Measurements from ENCODE around the gene TFDP2. TPM values are rescaled to one million over a fixed set of nuclear protein-coding genes. Genes with fewer than 3 reads are reported as not detected.
"Not testable (repeated sequence)": the region's sequence is repeated elsewhere in the genome, so short reads cannot be mapped to it uniquely, and the experiment has no call there.

The TFDP2 gene
- total and polyA plus RNA-seq, 5 donors from 2014 or later = 12.3 to 26.5 (median 13.8) TPM

GRCh38 chr3:141929341-141929995 lies 219.9 kb downstream of the TFDP2 start:
- peaks cover 3% of the 10 kb centered on the region for H3K27me3 Mint-ChIP-seq
- no peaks in the 10 kb centered on the region for H3K4me1 Mint-ChIP-seq
- H3K27ac ChIP-seq (ENCODE audit: insufficient read depth, low read length, poor library complexity, severe bottlenecking) = no peak overlapping the region
- DNase-seq (no peak), ATAC-seq (ENCODE audit: low read depth in 2 of 2) (no peak)
- peak overlapping the region in 1 of 3 donors; percentile 41 for H3K27ac Mint-ChIP-seq
- no peak overlapping the region for H3K4me3 ChIP-seq (ENCODE audit: low read depth, low read length)
- H3K36me3 Mint-ChIP-seq = peaks cover 22% of the 10 kb centered on the region
- H3K4me3 Mint-ChIP-seq = no peak overlapping the region
- no peaks in the 10 kb centered on the region for H3K9me3 ChIP-seq (ENCODE audit: control insufficient read depth in 2 of 2, low read length in 2 of 2)
- no peaks in the 10 kb centered on the region for H3K27me3 ChIP-seq (ENCODE audit: control insufficient read depth, insufficient read depth, low read length)
- peaks cover 13% of the 10 kb centered on the region for H3K36me3 ChIP-seq (ENCODE audit: control insufficient read depth, insufficient read depth, low read length)
- no peaks in the 10 kb centered on the region for H3K4me1 ChIP-seq (ENCODE audit: control insufficient read depth, insufficient read depth, low read length, poor library complexity, severe bottlenecking)
- H3K9me3 Mint-ChIP-seq = peaks cover 0 to 2% (median 0%) of the 10 kb centered on the region in 7 donors

- H3K27me3 Mint-ChIP-seq = no peaks in the 10 kb centered on the region
- H3K4me3 ChIP-seq (ENCODE audit: low read depth, low read length) = no peak overlapping the region
- H3K4me1 ChIP-seq (ENCODE audit: control insufficient read depth, insufficient read depth, low read length, poor library complexity, severe bottlenecking) = no peaks in the 10 kb centered on the region
- H3K36me3 Mint-ChIP-seq = peaks cover 21% of the 10 kb centered on the region
- no peaks in the 10 kb centered on the region for H3K27me3 ChIP-seq (ENCODE audit: control insufficient read depth, insufficient read depth, low read length)
- no peaks in the 10 kb centered on the region for H3K4me1 Mint-ChIP-seq
- peak overlapping the region in 1 of 3 donors; percentile 67 for H3K27ac Mint-ChIP-seq
- ATAC-seq (ENCODE audit: low read depth in 2 of 2) (no peak), DNase-seq (no peak)
- peaks cover 14% of the 10 kb centered on the region for H3K36me3 ChIP-seq (ENCODE audit: control insufficient read depth, insufficient read depth, low read length)
- no peaks in the 10 kb centered on the region for H3K9me3 ChIP-seq (ENCODE audit: control insufficient read depth in 2 of 2, low read length in 2 of 2)
- no peak overlapping the region for H3K27ac ChIP-seq (ENCODE audit: insufficient read depth, low read length, poor library complexity, severe bottlenecking)
- no peaks in the 10 kb centered on the region for H3K9me3 Mint-ChIP-seq
- H3K4me3 Mint-ChIP-seq = no peak overlapping the region
Measured at GRCh38 chr3:141928631-141929270, 220.6 kb downstream of the TFDP2 start.

GRCh38 chr3:141926929-141927328 lies 222.4 kb downstream of the TFDP2 start:
- Histone ChIP-seq H3K4me3 (ENCODE audit: low read depth, low read length) (no peak overlapping the region), H3K9me3 (ENCODE audit: control insufficient read depth in 2 of 2, low read length in 2 of 2) (no peaks in the 10 kb centered on the region), H3K27me3 (ENCODE audit: control insufficient read depth, insufficient read depth, low read length) (no peaks in the 10 kb centered on the region), H3K4me1 (ENCODE audit: control insufficient read depth, insufficient read depth, low read length, poor library complexity, severe bottlenecking) (no peaks in the 10 kb centered on the region), H3K27ac (ENCODE audit: insufficient read depth, low read length, poor library complexity, severe bottlenecking) (no peak overlapping the region), H3K36me3 (ENCODE audit: control insufficient read depth, insufficient read depth, low read length) (peaks cover 22% of the 10 kb centered on the region)
- ATAC-seq (ENCODE audit: low read depth in 2 of 2) (no peak), DNase-seq (no peak)
- H3K27ac Mint-ChIP-seq = no peak overlapping the region
- no peaks in the 10 kb centered on the region for H3K9me3 Mint-ChIP-seq
- no peaks in the 10 kb centered on the region for H3K27me3 Mint-ChIP-seq
- H3K4me1 Mint-ChIP-seq = no peaks in the 10 kb centered on the region
- no peak overlapping the region for H3K4me3 Mint-ChIP-seq
- H3K36me3 Mint-ChIP-seq = peaks cover 29% of the 10 kb centered on the region

GRCh38 chr3:141925677-141926076 lies 223.7 kb downstream of the TFDP2 start:
- peaks cover 28% of the 10 kb centered on the region for H3K36me3 ChIP-seq (ENCODE audit: control insufficient read depth, insufficient read depth, low read length)
- not testable (repeated sequence) for H3K27me3 ChIP-seq (ENCODE audit: control insufficient read depth, insufficient read depth, low read length); H3K27me3 Mint-ChIP-seq; H3K4me3 ChIP-seq (ENCODE audit: low read depth, low read length); H3K4me3 Mint-ChIP-seq; H3K9me3 Mint-ChIP-seq; DNase-seq; H3K4me1 Mint-ChIP-seq; H3K27ac Mint-ChIP-seq; H3K9me3 ChIP-seq (ENCODE audit: control insufficient read depth in 2 of 2, low read length in 2 of 2); H3K27ac ChIP-seq (ENCODE audit: insufficient read depth, low read length, poor library complexity, severe bottlenecking); H3K4me1 ChIP-seq (ENCODE audit: control insufficient read depth, insufficient read depth, low read length, poor library complexity, severe bottlenecking); ATAC-seq (ENCODE audit: low read depth in 2 of 2)
- H3K36me3 Mint-ChIP-seq = peaks cover 33% of the 10 kb centered on the region

GRCh38 chr3:141921316-141921715 lies 228.0 kb downstream of the TFDP2 start:
- DNase-seq = no peak
- no peaks in the 10 kb centered on the region for H3K4me1 Mint-ChIP-seq
- Histone ChIP-seq H3K4me1 (ENCODE audit: control insufficient read depth, insufficient read depth, low read length, poor library complexity, severe bottlenecking) (no peaks in the 10 kb centered on the region), H3K27me3 (ENCODE audit: control insufficient read depth, insufficient read depth, low read length) (no peaks in the 10 kb centered on the region), H3K9me3 (ENCODE audit: control insufficient read depth in 2 of 2, low read length in 2 of 2) (no peaks in the 10 kb centered on the region), H3K4me3 (ENCODE audit: low read depth, low read length) (no peak overlapping the region), H3K27ac (ENCODE audit: insufficient read depth, low read length, poor library complexity, severe bottlenecking) (no peak overlapping the region), H3K36me3 (ENCODE audit: control insufficient read depth, insufficient read depth, low read length) (peaks cover 38% of the 10 kb centered on the region)
- H3K27me3 Mint-ChIP-seq = no peaks in the 10 kb centered on the region
- H3K4me3 Mint-ChIP-seq = no peak overlapping the region
- no peaks in the 10 kb centered on the region for H3K9me3 Mint-ChIP-seq
- peaks cover 30% of the 10 kb centered on the region for H3K36me3 Mint-ChIP-seq
- no peak for ATAC-seq (ENCODE audit: low read depth in 2 of 2)
- no peak overlapping the region for H3K27ac Mint-ChIP-seq

- DNase-seq (no peak), ATAC-seq (ENCODE audit: low read depth in 2 of 2) (no peak)
- Mint-ChIP-seq H3K27me3 (no peaks in the 10 kb centered on the region), H3K27ac (peak overlapping the region in 1 of 3 donors; percentile 23), H3K4me3 (no peak overlapping the region), H3K4me1 (no peaks in the 10 kb centered on the region), H3K36me3 (peaks cover 31% of the 10 kb centered on the region), H3K9me3 (no peaks in the 10 kb centered on the region)
- Histone ChIP-seq H3K27ac (ENCODE audit: insufficient read depth, low read length, poor library complexity, severe bottlenecking) (no peak overlapping the region), H3K36me3 (ENCODE audit: control insufficient read depth, insufficient read depth, low read length) (peaks cover 40% of the 10 kb centered on the region), H3K4me3 (ENCODE audit: low read depth, low read length) (no peak overlapping the region), H3K9me3 (ENCODE audit: control insufficient read depth in 2 of 2, low read length in 2 of 2) (no peaks in the 10 kb centered on the region), H3K4me1 (ENCODE audit: control insufficient read depth, insufficient read depth, low read length, poor library complexity, severe bottlenecking) (no peaks in the 10 kb centered on the region), H3K27me3 (ENCODE audit: control insufficient read depth, insufficient read depth, low read length) (no peaks in the 10 kb centered on the region)
Measured at GRCh38 chr3:141920701-141921100, 228.6 kb downstream of the TFDP2 start.

- ATAC-seq (ENCODE audit: low read depth in 2 of 2) = no peak
- no peaks in the 10 kb centered on the region for H3K27me3 Mint-ChIP-seq
Measured at GRCh38 chr3:141915766-141916165, 233.6 kb downstream of the TFDP2 start.

GRCh38 chr3:141915016-141915415 lies 234.3 kb downstream of the TFDP2 start:
- no peak overlapping the region for H3K27ac ChIP-seq (ENCODE audit: insufficient read depth, low read length, poor library complexity, severe bottlenecking)
- H3K27me3 ChIP-seq (ENCODE audit: control insufficient read depth, insufficient read depth, low read length) = no peaks in the 10 kb centered on the region
- DNase-seq (no peak), ATAC-seq (ENCODE audit: low read depth in 2 of 2) (no peak)
- no peak overlapping the region for H3K27ac Mint-ChIP-seq
- no peaks in the 10 kb centered on the region for H3K9me3 ChIP-seq (ENCODE audit: control insufficient read depth in 2 of 2, low read length in 2 of 2)
- peaks cover 24% of the 10 kb centered on the region for H3K36me3 ChIP-seq (ENCODE audit: control insufficient read depth, insufficient read depth, low read length)
- peaks cover 14% of the 10 kb centered on the region for H3K36me3 Mint-ChIP-seq
- peaks cover 0 to 3% (median 0%) of the 10 kb centered on the region in 7 donors for H3K9me3 Mint-ChIP-seq
- no peak overlapping the region for H3K4me3 Mint-ChIP-seq
- no peak overlapping the region for H3K4me3 ChIP-seq (ENCODE audit: low read depth, low read length)
- peaks cover 0 to 6% (median 5%) of the 10 kb centered on the region in 4 donors for H3K4me1 Mint-ChIP-seq
- no peaks in the 10 kb centered on the region for H3K4me1 ChIP-seq (ENCODE audit: control insufficient read depth, insufficient read depth, low read length, poor library complexity, severe bottlenecking)
- no peaks in the 10 kb centered on the region for H3K27me3 Mint-ChIP-seq

More at GRCh38 chr3:141915766-141916165, 233.6 kb downstream of the TFDP2 start:
- Mint-ChIP-seq H3K4me3 (no peak overlapping the region), H3K4me1 (peaks cover 0 to 5% (median 2%) of the 10 kb centered on the region in 4 donors), H3K36me3 (peaks cover 14% of the 10 kb centered on the region), H3K9me3 (peaks cover 0 to 3% (median 0%) of the 10 kb centered on the region in 7 donors), H3K27ac (no peak overlapping the region)
- no peak for DNase-seq
- no peak overlapping the region for H3K27ac ChIP-seq (ENCODE audit: insufficient read depth, low read length, poor library complexity, severe bottlenecking)
- no peaks in the 10 kb centered on the region for H3K27me3 ChIP-seq (ENCODE audit: control insufficient read depth, insufficient read depth, low read length)
- H3K4me3 ChIP-seq (ENCODE audit: low read depth, low read length) = no peak overlapping the region
- no peaks in the 10 kb centered on the region for H3K9me3 ChIP-seq (ENCODE audit: control insufficient read depth in 2 of 2, low read length in 2 of 2)
- peaks cover 24% of the 10 kb centered on the region for H3K36me3 ChIP-seq (ENCODE audit: control insufficient read depth, insufficient read depth, low read length)
- no peaks in the 10 kb centered on the region for H3K4me1 ChIP-seq (ENCODE audit: control insufficient read depth, insufficient read depth, low read length, poor library complexity, severe bottlenecking)

All from CD4-positive, CD25-positive, alpha-beta regulatory T cell (primary cell).